Measurements from ENCODE around the gene CTNS. TPM values are rescaled to one million over a fixed set of nuclear protein-coding genes. Genes with fewer than 3 reads are reported as not detected.

Gene CTNS
- total RNA-seq, 6 donors from 2014 or later = 22.1 to 31.4 (median 25.3) TPM

- 0 to 23% methylated on average over 1 to 15 of the region's 17 CpGs for WGBS, 2 donors
- Histone ChIP-seq H3K9me3 (peaks cover 0 to 10% (median 5%) of the 10 kb centered on the region in 4 donors), H3K4me1 (peaks cover 15 to 22% (median 18%) of the 10 kb centered on the region in 4 donors), H3K27ac (peak overlapping the region in 1 of 4 donors; percentile 35), H3K27me3 (peaks cover 0 to 20% (median 7%) of the 10 kb centered on the region in 4 donors), H3K36me3 (no peaks in the 10 kb centered on the region), H3K4me3 (peak overlapping the region in 3 of 4 donors; percentile 42 to 59 (median 54))
- peak in 1 of 2 donors; percentile 63 for DNase-seq
- TF ChIP-seq, protein P1, sequence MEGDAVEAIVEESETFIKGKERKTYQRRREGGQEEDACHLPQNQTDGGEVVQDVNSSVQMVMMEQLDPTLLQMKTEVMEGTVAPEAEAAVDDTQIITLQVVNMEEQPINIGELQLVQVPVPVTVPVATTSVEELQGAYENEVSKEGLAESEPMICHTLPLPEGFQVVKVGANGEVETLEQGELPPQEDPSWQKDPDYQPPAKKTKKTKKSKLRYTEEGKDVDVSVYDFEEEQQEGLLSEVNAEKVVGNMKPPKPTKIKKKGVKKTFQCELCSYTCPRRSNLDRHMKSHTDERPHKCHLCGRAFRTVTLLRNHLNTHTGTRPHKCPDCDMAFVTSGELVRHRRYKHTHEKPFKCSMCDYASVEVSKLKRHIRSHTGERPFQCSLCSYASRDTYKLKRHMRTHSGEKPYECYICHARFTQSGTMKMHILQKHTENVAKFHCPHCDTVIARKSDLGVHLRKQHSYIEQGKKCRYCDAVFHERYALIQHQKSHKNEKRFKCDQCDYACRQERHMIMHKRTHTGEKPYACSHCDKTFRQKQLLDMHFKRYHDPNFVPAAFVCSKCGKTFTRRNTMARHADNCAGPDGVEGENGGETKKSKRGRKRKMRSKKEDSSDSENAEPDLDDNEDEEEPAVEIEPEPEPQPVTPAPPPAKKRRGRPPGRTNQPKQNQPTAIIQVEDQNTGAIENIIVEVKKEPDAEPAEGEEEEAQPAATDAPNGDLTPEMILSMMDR (IDR thresholded peaks at IDR 0.05) = no peak
- TF ChIP-seq POLR2A (IDR thresholded peaks at IDR 0.05) (no peak), EP300 (IDR thresholded peaks at IDR 0.05) (no peak), POLR2AphosphoS5 (IDR thresholded peaks at IDR 0.05) (no peak)
- peak in 1 of 2 donors; percentile 16 for ATAC-seq (ENCODE audit: low FRiP score in 2 of 2)
Observed at GRCh38 chr17:3695129-3695722, 58.7 kb downstream of the CTNS start.

GRCh38 chr17:3695723-3696411, 59.3 kb downstream of the CTNS start, which contains the start of gene P2RX5:
TSS of gene P2RX5 (minus strand) at chr17:3696155. CDS start at chr17:3696005, 150 bp downstream.
- Histone ChIP-seq H3K27me3 (peaks cover 0 to 20% (median 7%) of the 10 kb centered on the region in 4 donors), H3K27ac (peak within 1 kb of the TSS in 1 of 4 donors; percentile 35), H3K9me3 (peaks cover 0 to 10% (median 5%) of the 10 kb centered on the region in 4 donors), H3K4me1 (peaks cover 15 to 22% (median 18%) of the 10 kb centered on the region in 4 donors), H3K36me3 (no peaks in the 10 kb centered on the region), H3K4me3 (peak within 1 kb of the TSS in 3 of 4 donors; percentile 42 to 59 (median 54))
- peak; percentile 29 to 92 for DNase-seq
- peak in 1 of 2 donors; percentile 56 for ATAC-seq (ENCODE audit: low FRiP score in 2 of 2)
- no peak for TF ChIP-seq POLR2A (IDR thresholded peaks at IDR 0.05)
- no peak for TF ChIP-seq EP300 (IDR thresholded peaks at IDR 0.05)
- no peak for TF ChIP-seq POLR2AphosphoS5 (IDR thresholded peaks at IDR 0.05)
- TF ChIP-seq, protein P1 (IDR thresholded peaks at IDR 0.05) = no peak
- WGBS, 2 donors = 1% methylated on average over 34 to 42 of the region's 65 CpGs

DNA sequence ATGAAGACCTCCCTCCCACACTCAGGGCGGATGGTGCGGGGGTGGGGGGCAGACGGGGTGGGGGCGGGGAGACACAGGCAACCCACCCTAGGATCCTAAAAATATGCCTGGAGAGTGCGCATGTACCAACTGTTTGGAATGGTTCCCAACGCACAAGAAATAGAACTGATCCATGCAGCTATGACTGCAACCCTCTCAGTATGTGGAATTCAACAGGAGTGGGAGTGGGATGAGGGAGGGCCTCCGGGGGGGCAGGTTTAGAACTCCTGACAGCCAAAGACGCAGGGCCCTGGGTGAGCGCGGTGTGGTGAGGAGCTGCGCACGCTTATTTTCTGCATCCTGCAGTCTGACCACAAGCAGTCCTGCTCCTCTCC, 60.5 kb downstream of the CTNS start:
- WGBS, 2 donors = 51 to 55% methylated on average over 12 of the region's 12 CpGs

GRCh38 chr17:3698139-3698538, 61.6 kb downstream of the CTNS start:
- WGBS, 2 donors = 86 to 92% methylated on average over 4 of the region's 4 CpGs
- TF ChIP-seq POLR2A (IDR thresholded peaks at IDR 0.05) (no peak), EP300 (IDR thresholded peaks at IDR 0.05) (no peak), POLR2AphosphoS5 (IDR thresholded peaks at IDR 0.05) (no peak)
- TF ChIP-seq, protein P1 (IDR thresholded peaks at IDR 0.05) = no peak
- H3K9me3 ChIP-seq = peaks cover 0 to 10% (median 5%) of the 10 kb centered on the region in 4 donors
- peaks cover 15 to 22% (median 18%) of the 10 kb centered on the region in 4 donors for H3K4me1 ChIP-seq
- ATAC-seq (ENCODE audit: low FRiP score in 2 of 2) (no peak), DNase-seq (no peak)
- no peak overlapping the region for H3K4me3 ChIP-seq
- no peaks in the 10 kb centered on the region for H3K36me3 ChIP-seq
- no peak overlapping the region for H3K27ac ChIP-seq
- H3K27me3 ChIP-seq = peaks cover 0 to 20% (median 7%) of the 10 kb centered on the region in 4 donors

More for the DNA sequence above, 60.5 kb downstream of the CTNS start:
- no peak for DNase-seq
- peaks cover 15 to 22% (median 18%) of the 10 kb centered on the region in 4 donors for H3K4me1 ChIP-seq
- peaks cover 0 to 20% (median 7%) of the 10 kb centered on the region in 4 donors for H3K27me3 ChIP-seq
- ATAC-seq (ENCODE audit: low FRiP score in 2 of 2) = no peak
- no peak overlapping the region for H3K27ac ChIP-seq
- no peak overlapping the region for H3K4me3 ChIP-seq
- H3K36me3 ChIP-seq = no peaks in the 10 kb centered on the region
- TF ChIP-seq POLR2AphosphoS5 (IDR thresholded peaks at IDR 0.05) (no peak), POLR2A (IDR thresholded peaks at IDR 0.05) (no peak), EP300 (IDR thresholded peaks at IDR 0.05) (no peak)
- TF ChIP-seq, protein P1 (IDR thresholded peaks at IDR 0.05) = no peak
- H3K9me3 ChIP-seq = peaks cover 0 to 10% (median 5%) of the 10 kb centered on the region in 4 donors
